Activated CD8-positive, alpha-beta memory T cell treated with anti-CD3 and anti-CD28 coated beads for 24 hours (primary cell): ENCODE results near the gene TUBGCP6.

Experiments
- DNase-seq: peaks from one replicate; pipeline ENCODE4 v3.0.0-alpha.2; 2020

TUBGCP6 gene

DNA sequence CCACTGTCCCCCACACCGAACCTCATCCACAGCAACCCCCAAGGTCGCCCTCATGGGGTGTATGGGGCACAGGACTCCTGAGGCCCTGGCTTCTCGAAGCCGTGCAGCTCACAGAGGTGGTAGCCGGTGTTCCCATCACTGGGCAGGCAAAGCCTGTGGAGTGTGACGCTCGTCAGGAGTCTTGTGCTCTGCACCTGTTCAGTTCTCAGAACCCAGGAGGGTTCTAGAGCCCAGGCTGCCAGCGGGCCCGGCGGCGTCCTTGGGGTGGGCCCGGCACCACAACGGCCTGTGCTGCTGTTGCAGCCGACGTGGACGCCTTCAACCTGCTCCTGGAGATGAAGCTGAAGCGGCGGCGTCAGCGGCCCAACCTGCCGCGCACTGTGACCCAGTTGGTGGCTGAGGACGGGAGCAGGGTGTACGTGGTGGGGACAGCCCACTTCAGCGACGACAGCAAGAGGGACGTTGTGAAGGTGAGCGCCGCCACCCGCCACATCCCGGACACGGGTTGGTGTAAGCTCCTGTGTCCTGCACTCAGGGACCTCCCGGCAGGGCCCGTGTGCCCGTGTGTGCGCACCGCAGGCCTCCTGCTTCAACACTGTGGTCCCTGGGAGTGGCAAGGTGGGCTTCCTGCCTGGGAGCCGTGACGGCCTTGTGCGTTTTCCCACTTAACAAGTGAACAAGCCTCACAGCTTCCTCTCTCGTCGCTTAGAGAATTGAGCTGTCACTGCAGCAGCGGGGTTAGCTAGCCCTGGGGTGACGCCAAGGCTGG is 50.6 kb downstream of the TUBGCP6 start:
- DNase-seq: no peak

DNA sequence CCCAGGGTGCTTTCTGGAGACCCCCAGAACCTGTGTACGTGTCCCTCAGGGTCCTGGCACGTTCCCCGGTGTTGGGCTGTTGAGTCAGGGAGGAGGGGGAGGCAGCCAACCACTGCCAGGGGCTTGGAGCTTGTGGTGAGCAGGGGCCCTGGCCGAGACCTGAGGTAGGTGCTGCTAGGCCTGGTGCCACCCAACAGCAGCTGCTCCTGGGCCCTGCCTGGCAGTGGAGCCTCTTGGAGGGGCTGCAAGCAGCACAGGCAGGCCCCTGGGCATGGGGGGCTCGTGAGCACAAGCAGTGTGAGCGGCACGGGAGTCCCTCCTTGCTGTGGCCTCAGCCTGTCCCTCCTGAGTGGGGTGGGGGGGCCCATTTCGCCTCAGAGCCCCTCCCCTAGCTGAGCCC is 51.2 kb downstream of the TUBGCP6 start:
- no peak for DNase-seq

DNA sequence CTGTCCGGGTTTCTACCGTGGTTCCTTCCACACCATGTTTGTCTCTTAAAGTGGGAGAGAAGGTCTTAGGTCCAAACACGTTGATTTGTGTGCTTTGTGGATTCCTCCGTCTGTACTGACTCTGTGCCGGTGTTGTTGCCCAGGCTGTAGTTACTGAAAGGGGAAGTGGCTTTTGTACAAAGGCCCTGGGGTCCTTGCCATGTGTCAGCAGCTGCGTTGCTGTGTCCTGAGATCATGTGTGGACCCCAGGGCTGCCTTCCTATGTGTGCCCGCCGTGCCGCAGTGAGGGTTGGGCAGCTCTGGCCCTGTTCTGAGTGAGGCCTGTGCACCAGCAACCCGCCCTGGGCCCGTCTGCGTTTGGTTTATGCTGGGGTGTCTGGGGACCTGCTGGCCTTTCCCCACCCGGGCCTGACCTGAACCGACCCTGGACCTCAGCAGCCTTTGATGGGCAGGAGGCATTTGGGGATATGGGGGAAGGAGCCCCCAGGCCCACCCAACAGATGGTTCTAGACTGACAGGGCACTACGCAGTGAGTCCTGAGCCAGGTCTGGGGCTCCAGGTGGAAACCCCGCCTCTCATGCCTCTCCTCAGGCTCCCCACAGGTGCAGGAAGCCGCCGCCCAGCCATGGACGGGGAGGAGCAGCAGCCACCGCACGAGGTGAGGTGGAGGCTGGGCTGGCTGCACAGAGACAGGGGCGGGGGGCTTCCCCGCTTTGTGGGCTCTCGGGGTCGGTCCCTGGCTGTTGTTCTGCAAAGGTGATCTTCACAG is 52.2 kb downstream of the TUBGCP6 start:
- peak; percentile 71 for DNase-seq

DNA sequence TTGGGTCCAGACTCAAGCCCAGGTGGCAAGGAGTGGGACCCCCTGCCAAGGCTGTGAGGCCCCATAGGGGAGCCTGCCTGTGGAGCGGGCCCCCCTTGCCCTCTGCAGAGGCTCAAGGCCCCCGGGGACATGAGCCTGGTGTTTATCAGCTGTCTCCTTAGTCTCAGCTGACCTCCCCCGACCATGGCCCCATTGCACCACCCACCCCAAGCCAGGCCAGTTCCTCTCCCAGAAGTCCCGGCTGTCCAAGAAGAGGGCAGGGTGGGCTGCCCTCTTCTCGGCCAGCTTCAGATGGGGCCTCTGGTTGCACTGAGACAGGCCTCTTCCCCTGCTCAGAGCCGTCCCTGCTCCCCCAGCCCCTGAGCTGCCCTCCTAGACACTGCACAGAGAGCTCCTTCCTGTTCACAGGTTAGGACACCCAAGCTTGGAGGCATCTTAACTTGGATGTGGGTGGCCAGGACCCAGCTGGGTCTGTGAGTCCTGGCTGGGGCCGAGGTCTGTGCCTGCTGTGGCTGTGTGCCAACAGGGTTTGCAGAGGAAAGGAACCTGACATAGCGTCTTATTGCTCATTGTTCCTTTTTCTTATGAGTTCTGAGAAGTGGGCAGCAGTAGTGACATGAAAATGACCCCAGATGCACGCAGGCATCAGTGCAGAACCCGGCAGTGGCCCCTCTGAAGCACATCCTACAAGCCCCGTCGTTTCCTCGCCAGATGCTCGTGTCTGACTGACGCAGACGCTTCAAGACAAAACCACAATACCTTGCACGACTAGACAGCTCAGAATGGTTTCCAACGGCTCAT is 53.7 kb downstream of the TUBGCP6 start:
- peak; percentile 84 for DNase-seq

DNA sequence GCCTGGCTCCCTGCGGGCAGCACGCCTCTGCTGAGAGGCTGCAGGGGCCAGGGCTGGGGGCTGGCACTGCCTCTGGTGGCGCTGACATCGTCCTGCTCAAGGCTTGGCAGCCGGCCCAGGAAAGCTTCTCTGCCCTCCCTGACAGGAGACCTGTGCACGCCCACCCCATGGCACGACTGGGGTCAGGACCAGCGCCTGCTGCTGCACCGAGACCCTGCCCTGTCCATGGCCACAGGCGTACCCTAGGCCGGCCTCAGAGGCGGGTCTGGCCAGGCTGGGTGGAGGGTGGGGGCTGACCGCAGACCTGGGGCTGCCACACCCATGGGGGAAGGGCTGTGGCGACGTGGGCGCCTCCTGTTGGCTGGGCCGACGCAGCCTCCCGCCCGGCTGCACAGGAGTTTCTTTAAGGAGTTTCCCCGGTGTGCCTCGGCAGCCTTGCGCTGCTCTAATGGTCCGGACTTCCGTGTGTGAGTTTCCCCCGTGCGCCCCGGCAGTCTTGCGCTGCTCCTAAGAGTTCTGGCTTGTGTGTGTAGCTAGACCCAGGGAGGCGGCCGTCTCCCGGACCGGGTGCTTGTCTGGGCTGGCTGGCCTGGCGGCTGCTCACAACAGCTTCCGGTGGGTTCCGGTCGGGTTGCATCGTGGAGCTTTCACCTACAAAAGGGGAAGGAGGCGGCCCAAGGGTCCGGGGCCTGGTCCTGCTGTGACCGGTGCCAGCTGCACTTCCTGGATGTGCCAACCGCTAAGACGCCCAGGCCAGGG is 54.5 kb downstream of the TUBGCP6 start:
- peak; percentile 92 for DNase-seq

DNA sequence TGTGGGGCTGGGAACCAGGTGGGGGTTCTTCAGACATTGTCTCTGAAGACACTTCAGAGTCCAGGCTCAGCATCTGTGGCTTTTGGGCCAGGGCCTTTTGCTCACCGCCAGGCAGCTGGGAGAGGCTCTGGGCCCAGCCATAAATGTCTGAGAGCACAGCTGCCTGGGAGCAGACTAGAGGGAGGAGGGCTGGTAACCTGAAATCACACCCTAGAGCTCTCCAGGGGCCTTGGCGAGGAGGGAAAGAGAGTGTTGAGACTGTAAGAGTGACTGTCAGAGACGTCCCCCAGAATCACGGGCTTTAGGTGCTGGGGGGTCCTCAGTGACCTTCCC is 55.0 kb downstream of the TUBGCP6 start:
- no peak for DNase-seq

DNA sequence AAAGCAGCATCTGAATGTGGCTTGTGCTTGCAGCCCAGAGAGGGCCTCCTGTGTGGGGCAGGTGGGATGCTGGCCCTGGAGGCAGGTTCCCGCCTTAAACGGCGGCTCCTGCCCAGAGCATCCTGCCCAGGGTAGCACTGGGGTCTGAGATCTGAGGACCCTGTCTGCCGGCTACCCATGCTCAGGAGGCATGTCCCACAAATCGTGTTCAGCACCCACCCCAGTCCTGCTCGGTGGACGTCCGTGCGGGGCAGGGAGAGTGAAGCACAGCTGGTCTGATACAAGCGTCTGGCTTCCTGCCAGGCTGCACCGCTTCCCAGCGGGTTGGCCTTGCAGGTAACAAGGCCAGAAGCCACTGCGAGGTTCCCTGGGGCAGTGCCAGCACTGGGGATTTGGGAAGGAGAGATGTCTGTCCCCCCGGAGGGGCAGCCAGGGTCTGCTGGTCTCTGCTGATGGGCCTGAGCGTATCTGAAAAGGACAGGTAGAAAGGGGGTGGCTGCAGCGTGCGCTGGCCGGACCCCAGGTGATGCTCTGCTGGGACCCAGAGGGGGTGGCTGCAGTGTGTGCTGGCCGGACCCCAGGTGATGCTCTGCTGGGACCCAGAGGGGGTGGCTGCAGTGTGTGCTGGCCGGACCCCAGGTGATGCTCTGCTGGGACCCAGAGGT is 55.5 kb downstream of the TUBGCP6 start:
- DNase-seq: no peak

DNA sequence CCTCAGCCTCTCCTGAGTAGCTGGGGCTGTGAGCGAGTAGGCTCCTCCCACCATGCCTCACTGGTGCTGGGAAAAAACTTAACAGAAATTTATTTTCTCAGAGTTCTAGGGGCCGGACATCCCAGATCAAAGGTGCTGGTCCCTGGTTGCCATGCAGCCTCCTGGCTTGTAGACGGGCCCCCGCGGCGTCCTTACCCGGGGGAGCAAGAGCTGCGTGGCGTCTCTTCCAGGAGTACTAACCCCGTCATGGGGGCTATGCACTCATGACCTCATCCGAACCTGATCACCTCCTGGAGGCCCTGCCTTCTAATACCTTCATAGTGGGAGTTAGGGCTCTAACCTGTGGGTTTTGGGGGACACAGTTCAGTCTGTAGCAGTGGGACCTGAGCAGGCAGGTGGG is 56.5 kb downstream of the TUBGCP6 start:
- DNase-seq: no peak

DNA sequence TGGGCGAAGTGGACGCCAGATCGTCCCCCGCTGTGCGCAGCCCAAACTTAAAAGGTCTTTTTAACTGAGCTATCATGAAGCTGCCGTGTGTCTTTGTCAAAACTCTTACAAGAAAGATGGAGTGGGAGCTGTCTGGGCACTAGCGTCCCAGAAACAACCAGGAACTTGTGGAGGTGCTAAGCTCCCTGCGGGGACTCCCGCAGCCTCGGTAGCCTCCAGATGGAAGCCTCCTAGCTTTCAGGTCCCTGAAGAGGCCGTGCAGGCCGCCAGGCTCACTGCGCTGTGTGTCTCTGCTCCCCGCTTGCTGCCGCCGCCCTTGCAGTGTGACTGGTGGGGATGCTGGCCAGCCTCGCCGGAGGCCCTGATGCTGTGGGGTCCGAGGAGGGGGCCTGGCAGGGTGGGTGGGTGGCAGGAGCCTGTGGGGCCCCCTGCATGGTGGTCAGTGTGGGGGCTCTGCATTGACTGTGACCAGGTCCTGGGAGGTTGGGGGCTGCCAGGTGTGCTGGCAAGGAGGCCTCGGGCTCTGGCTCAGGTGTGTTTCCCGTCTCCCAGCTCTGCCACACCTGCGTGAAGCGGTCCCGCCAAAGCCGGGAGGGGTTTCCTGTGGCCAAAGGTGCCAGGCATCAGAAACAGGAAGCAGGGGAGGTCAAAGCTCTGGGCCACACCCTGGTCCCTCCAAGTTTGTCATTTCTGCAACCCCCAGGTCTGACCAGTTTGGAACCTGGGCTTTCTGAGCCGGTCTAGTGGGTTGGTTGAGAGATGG is 57.9 kb downstream of the TUBGCP6 start:
- no peak for DNase-seq

DNA sequence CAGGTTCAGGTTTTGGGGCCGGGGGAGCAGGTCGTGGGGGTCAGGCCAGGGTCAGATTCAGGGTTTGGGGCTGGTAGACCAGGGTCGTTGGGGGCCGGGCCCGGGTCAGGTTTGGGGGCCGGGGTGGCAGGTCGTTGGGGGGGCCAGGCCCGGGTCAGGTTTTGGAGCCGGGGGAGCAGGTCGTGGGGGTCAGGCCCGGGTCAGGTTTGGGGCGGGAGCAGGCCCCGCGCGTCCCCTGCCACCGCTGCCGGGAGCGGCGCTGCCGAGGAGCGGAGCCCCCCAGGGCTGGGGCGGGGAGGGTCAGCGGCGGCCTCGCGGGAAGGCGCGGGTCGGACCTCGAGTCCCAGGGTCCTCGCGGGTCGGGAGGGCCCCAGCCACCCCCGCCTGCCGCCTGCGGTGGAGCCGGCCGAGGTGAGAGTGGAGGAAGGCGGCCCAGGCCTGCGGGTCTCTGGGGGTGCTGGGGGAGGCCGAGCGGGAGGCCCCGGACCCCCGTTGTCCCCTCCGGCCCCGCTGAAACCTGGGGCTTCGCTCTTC is 58.6 kb downstream of the TUBGCP6 start:
- no peak for DNase-seq

DNA sequence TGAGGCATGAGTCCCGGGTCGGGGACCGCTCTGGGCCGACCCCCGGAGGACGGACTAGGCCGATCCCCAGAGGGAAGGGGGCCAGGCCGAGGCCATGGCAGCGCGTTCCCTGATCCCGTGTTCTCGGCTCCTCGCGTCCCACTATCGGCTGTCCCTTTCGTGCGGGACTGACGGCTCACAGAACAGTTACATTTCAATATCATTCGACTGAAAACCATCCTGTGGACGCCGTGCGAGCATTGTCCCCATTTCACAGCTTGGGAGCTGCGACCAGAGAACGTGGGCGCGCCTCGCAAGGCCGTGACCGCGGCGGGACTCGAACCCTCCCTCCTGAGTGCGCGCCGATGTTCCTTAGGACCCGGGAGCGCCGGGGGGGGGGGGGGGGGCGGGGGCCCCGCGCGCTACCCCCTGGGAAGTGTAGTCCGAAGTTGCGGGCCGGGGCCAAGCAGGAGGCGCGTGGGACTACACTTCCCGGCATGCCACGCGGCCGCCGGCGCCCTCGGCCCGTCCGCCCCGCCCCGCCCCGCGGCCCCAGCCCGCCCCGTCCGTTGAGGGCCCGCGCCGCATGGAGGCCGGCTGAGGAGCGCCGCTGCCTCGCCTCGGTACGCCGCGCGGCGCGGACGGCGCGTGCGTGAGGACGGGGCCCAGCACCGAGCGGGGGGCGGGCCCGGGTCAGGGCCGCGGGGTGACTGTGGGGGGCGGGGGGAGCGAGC is 59.3 kb downstream of the TUBGCP6 start, which contains the start of gene TRABD:
TRABD (plus strand) TSS at position 539 of the 713 bp plus-strand sequence. CDS start 7,148 bp downstream, outside the sequence.
- DNase-seq: peak; percentile 91

DNA sequence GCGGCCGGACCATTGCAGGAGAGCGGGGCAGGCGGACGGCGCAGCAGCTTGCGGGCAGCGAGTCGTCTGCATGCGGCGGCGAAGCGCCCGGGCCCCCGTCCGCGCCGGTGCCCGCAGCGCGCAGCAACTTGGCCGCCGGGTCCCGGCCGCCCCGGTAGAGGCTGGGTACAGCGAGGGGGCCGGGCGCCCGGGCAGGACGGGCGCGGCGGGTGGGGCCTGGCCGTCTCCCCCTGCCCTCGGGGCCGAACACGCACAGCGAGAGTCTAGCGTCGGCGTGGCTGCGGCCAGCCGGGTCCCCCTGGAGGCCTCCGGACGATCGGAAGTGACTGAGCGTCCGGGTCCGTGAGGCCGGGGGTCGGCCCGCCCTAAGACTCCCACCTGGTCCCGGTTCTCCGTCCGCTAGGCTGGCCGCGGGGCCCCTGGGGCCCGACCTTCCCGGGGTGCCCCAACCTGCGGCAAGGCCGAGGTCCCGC is 59.9 kb downstream of the TUBGCP6 start:
- DNase-seq: no peak

DNA sequence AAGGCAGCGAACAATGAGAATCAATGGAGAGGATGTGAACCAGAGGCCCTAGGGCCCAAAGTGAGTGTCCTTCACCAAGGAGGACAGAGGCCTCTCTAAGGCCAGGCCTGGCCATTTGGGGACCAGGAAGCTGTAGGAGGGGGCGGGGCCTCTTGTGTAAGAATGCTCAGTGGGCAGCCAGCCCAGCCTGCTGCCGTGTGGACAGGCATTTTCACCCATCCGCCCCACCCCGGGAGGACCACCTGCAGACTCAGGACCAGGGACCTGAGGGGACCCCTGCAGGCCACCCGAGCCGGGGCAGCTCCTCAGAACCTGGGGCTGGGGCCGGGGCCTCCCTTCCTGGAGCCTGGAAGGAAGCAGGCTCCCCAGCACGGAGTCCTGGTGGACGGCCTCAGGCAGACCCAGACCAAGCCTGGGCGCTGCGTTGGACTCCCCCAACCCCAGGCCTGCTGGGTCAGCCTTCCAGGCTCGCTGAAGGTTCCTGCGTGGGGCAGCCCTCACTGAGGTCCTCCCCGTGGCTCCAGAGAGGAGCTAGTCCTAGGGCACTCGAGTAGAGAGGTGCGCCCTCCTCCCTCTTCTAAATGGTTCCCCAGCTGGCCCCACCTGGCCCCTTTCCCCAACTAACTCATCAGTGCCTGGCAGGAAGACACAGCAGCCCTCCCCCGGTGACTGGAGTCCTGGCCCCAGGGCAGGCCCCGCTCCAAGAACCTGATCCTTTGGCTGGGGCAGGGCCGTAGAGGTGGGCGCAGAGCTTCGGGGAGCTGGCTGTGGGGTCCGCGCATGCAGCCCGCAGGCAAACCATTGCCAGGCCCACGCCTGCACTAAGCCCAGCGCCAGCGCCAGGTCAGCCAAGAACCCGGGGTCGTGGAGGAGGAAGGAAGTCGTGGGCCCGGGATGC is 60.6 kb downstream of the TUBGCP6 start:
- no peak for DNase-seq

DNA sequence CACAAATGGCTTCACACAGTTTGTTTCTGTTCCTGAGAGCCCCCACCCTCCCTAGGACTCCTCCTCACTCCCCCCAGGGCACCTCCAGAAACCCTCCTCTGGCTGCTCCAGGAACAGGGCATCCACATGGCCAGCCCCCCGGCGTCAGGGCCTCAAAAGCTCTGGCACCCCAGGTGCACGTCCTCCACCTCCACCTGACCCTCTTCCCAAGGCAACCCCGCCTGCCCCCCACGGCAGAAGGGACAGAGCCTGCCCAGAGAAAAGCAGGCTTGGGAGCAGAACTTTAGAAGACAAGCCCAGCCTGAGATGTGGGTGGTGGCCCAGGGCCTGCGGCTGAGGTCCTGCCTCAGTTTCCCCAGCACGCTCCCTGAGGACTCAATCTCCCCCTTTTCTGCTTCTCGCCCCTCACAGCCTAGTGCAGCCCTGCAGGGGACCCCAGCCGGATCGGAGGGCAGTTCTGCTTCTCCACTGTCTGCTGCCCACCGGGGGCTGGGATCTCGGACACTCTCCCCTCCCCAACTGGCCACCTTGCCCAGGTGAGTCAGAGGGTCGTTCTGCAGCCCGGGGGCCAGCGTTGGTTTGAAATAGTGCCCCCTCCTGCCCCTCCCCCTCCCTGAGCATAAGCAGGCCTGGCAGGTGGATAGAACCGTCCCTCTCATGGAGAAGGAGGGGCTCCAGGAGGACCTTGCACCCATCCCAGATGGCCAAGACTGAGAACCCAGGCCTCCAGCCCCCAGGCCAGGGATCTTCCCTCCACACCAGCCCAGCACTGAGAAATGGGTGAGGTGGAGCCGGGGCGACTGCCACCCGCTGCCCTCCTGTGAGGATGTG is 61.5 kb downstream of the TUBGCP6 start:
- no peak for DNase-seq

DNA sequence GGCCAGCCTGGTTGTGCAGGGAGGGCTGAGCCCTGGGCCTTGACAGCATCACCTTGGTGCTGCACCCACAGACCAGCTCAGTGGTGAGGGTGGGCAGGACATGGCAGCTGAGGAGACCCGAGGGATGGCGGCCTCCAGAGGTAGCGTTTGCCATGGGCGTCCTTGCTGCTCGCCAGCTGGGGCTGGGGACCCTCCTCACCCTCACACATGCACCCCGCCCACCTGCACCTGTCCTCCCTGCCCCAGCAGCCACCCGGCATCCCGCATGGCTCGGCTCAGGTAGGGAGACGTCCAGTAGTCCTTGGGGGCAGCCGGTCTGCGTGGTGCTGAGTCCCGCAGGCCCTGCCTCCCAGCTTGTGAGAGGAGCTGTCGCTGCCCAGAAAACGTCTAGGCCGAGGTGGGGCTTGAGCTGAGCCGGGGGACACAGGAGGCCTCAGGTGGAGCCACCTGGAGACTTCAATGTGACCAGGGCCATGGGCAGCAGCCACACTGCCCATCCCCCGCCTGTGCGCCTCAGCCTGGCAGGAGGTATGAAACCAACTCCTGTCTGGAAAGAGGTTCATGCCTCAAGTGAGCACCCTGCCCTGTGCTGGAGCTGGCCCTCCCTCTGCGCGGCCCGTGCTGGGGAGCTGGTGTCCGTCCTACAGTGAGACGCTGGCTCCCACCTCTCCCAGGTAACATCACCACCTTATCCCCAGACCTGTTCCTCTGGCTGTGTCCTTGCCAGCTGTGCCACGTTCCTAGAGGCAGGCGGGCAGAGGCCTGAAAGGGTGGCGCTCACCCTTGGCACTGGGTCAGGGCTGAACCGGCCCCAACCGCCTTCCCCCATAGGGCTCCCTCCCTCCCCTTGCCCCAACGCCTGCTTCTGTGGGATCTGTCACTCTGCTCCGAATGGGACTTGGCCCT is 62.4 kb downstream of the TUBGCP6 start:
- no peak for DNase-seq

DNA sequence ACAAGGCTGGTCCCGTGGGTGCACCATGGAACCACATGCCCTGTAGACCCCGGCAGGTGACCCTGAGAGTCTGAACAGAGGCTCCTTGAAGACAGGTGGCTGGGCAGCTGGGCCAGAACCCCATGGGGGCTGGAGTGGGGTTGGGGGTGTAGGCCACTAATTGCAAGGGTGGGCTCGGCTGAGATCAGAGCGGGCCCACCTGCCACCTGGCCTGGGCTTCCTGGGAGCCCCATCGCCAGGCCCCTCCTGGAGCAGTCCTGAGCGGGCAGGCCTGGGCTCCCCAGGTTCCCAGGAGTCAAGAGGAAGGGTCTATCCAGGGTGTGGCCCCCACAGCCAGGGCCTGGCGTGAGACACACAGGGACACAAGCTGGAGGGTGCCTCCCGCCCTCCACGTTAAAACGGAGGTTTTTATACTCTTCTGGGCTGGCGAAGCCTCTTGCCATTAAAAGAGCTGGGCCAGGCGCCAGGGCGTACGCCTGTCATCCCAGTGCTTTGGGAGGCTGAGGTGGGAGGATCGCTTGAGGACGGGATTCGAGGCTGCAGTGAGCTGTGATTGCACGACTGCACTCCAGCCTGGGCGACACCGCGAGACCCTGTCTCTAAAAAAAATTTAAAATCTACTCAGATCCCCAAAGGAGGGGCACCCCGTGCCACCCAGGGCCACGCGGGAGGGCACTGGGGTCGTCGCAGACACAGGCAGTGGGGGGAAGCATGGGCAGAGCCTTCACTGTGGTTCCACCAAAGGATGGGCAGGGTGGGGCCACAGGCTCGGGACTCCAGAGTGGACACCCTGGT is 63.9 kb downstream of the TUBGCP6 start:
- no peak for DNase-seq
